ENCODE data around the gene MEIS3.

MEIS3 gene

DNA sequence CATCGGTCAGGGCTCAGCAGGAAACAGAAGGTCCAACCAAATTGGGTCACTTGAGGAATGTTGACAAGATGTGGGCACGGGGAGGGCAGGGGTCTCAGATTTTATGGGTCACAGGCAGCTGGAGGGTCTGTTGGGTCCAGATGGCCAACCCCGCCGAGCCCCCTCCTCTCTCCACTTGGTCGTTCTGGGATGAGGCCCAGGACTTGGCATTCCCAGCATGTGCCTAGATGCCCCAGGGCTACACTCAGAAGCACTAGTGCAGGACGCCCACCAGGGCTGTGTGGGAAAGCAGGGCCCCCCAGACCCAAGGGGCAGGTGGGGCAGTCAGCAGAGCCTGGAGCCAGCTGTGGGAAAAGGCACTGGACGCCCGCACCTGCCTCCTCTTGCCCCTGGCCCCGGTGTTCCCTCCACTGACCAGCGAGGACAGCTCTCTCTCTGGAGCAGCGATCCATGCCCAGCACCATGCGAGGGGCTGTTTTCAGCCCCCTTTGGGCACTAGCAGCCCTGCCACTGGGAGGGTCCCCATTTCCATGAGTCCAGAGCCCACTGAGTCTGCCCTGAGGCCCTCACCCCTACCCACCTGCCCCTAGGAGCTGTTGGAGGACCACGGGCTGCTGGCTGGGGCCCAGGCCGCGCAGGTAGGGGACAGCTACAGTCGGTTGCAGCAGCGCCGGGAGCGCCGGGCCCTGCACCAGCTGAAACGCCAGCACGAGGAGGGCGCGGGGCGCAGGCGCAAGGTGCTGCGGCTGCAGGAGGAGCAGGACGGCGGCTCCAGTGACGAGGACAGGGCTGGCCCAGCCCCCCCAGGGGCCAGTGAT is 44.2 kb downstream of the MEIS3 start:
- TF ChIP-seq, protein P1, sequence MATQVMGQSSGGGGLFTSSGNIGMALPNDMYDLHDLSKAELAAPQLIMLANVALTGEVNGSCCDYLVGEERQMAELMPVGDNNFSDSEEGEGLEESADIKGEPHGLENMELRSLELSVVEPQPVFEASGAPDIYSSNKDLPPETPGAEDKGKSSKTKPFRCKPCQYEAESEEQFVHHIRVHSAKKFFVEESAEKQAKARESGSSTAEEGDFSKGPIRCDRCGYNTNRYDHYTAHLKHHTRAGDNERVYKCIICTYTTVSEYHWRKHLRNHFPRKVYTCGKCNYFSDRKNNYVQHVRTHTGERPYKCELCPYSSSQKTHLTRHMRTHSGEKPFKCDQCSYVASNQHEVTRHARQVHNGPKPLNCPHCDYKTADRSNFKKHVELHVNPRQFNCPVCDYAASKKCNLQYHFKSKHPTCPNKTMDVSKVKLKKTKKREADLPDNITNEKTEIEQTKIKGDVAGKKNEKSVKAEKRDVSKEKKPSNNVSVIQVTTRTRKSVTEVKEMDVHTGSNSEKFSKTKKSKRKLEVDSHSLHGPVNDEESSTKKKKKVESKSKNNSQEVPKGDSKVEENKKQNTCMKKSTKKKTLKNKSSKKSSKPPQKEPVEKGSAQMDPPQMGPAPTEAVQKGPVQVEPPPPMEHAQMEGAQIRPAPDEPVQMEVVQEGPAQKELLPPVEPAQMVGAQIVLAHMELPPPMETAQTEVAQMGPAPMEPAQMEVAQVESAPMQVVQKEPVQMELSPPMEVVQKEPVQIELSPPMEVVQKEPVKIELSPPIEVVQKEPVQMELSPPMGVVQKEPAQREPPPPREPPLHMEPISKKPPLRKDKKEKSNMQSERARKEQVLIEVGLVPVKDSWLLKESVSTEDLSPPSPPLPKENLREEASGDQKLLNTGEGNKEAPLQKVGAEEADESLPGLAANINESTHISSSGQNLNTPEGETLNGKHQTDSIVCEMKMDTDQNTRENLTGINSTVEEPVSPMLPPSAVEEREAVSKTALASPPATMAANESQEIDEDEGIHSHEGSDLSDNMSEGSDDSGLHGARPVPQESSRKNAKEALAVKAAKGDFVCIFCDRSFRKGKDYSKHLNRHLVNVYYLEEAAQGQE (IDR thresholded peaks at IDR 0.05; ENCODE audit: insufficient replicate concordance, low read depth), result no peak
- TF ChIP-seq GABPA (IDR thresholded peaks at IDR 0.05; ENCODE audit: low read depth) (no peak), POLR2AphosphoS5 (IDR thresholded peaks at IDR 0.05; ENCODE audit: low read depth) (no peak), SPI1 (IDR thresholded peaks at IDR 0.05; ENCODE audit: borderline replicate concordance, low read depth) (no peak)
- TF ChIP-seq, protein P2, sequence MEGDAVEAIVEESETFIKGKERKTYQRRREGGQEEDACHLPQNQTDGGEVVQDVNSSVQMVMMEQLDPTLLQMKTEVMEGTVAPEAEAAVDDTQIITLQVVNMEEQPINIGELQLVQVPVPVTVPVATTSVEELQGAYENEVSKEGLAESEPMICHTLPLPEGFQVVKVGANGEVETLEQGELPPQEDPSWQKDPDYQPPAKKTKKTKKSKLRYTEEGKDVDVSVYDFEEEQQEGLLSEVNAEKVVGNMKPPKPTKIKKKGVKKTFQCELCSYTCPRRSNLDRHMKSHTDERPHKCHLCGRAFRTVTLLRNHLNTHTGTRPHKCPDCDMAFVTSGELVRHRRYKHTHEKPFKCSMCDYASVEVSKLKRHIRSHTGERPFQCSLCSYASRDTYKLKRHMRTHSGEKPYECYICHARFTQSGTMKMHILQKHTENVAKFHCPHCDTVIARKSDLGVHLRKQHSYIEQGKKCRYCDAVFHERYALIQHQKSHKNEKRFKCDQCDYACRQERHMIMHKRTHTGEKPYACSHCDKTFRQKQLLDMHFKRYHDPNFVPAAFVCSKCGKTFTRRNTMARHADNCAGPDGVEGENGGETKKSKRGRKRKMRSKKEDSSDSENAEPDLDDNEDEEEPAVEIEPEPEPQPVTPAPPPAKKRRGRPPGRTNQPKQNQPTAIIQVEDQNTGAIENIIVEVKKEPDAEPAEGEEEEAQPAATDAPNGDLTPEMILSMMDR (IDR thresholded peaks at IDR 0.05; ENCODE audit: insufficient read depth, low read length), result no peak
- DNase-seq (ENCODE audit: low read depth in 1 of 2, low spot score in 1 of 2), result no peak
- Histone ChIP-seq H3K27me3 (ENCODE audit: insufficient read depth, poor library complexity, severe bottlenecking) (no peaks in the 10 kb centered on the region), H3K4me3 (replicated peaks; ENCODE audit: insufficient read depth, low read length) (no peak overlapping the region), H3K27ac (replicated peaks) (no peak overlapping the region)

DNA sequence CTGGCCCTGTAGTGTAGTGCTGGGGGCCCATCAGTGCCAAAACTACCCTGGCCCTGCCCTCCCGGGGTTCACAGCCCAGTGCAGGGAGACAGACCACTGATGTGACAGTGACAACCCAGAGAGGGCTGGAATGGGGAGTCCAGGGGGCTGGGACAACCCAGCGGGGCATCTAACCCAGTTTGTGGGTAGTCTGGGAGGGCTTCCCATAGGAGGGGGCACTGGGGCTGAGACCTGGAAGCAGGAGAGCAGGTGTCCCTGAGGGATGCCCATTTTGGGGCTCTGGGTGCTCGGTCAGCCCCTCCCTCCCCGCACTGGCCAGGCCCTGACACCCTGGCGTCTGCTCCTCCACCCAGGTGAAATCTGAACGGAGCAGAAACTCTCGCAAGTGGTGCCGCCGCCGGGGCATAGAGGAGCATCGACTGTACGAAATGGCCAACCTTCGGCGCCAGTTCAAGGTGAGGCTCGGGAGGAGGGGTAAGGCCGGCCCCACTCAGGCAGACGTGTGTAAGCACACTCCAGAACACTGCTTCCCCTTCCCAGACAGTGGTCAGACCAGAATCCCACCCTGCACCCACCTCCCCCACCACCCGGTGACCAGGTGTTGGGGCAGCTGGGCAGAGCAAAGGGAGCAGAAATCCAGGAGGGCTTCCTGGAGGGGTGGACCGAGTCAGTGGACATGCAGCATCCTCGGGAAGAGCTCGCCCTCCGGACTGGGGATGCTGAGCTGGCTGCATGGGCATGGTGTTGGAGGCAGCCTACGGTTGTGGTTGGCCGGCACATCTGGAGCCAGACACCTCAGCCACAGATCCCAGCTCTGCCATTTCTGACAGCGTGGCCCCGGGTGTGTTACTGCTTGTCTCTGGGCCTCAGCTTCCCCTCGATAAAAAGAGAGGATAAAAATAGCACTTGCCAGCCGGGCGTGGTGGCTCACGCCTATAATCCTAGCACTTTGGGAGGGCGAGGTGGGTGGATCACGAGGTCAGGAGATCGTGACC is 45.8 kb downstream of the MEIS3 start:
- no peak for DNase-seq (ENCODE audit: low read depth in 1 of 2, low spot score in 1 of 2)

DNA sequence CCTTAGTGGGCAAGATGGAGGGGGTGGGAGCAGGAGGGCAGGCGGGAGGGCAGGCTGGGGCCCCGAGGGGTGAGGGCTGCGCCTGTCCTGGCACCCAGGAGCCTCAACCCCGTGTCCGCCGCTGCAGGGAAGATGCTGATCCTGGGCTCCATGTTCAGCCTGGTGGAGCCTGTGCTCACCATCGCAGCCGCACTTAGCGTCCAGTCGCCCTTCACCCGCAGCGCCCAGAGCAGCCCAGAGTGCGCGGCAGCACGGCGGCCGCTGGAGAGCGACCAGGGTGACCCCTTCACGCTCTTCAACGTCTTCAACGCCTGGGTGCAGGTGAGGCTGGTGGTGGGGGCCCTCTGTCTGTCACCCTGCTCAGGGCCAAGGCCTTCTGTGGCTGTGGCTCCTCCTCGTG is 46.7 kb downstream of the MEIS3 start:
- DNase-seq (ENCODE audit: low read depth in 1 of 2, low spot score in 1 of 2), result no peak
- Histone ChIP-seq H3K4me3 (replicated peaks; ENCODE audit: insufficient read depth, low read length) (no peak overlapping the region), H3K27me3 (ENCODE audit: insufficient read depth, poor library complexity, severe bottlenecking) (no peaks in the 10 kb centered on the region), H3K27ac (replicated peaks) (no peak overlapping the region)
- TF ChIP-seq, protein P1 (IDR thresholded peaks at IDR 0.05; ENCODE audit: insufficient replicate concordance, low read depth), result no peak
- no peak for TF ChIP-seq SPI1 (IDR thresholded peaks at IDR 0.05; ENCODE audit: borderline replicate concordance, low read depth)
- no peak for TF ChIP-seq GABPA (IDR thresholded peaks at IDR 0.05; ENCODE audit: low read depth)
- TF ChIP-seq, protein P2 (IDR thresholded peaks at IDR 0.05; ENCODE audit: insufficient read depth, low read length), result no peak
- no peak for TF ChIP-seq POLR2AphosphoS5 (IDR thresholded peaks at IDR 0.05; ENCODE audit: low read depth)

More for the DNA sequence above, 45.8 kb downstream of the MEIS3 start:
- Histone ChIP-seq H3K4me3 (replicated peaks; ENCODE audit: insufficient read depth, low read length) (no peak overlapping the region), H3K27ac (replicated peaks) (no peak overlapping the region), H3K27me3 (ENCODE audit: insufficient read depth, poor library complexity, severe bottlenecking) (no peaks in the 10 kb centered on the region)
- TF ChIP-seq, protein P2 (IDR thresholded peaks at IDR 0.05; ENCODE audit: insufficient read depth, low read length), result no peak
- TF ChIP-seq, protein P1 (IDR thresholded peaks at IDR 0.05; ENCODE audit: insufficient replicate concordance, low read depth), result no peak
- TF ChIP-seq POLR2AphosphoS5 (IDR thresholded peaks at IDR 0.05; ENCODE audit: low read depth) (no peak), SPI1 (IDR thresholded peaks at IDR 0.05; ENCODE audit: borderline replicate concordance, low read depth) (no peak), GABPA (IDR thresholded peaks at IDR 0.05; ENCODE audit: low read depth) (no peak)

All from HL-60 (cell line).